ENCODE data around the gene NUDCD3. TPM values are rescaled to one million over a fixed set of nuclear protein-coding genes. Genes with fewer than 3 reads are reported as not detected.
A peak's percentile ranks its signal among the peaks of the same experiment; 100 is the strongest.

Gene NUDCD3
- polyA plus RNA-seq, 3 donors, result 88.7 to 90.7 (median 90.4) TPM

DNA sequence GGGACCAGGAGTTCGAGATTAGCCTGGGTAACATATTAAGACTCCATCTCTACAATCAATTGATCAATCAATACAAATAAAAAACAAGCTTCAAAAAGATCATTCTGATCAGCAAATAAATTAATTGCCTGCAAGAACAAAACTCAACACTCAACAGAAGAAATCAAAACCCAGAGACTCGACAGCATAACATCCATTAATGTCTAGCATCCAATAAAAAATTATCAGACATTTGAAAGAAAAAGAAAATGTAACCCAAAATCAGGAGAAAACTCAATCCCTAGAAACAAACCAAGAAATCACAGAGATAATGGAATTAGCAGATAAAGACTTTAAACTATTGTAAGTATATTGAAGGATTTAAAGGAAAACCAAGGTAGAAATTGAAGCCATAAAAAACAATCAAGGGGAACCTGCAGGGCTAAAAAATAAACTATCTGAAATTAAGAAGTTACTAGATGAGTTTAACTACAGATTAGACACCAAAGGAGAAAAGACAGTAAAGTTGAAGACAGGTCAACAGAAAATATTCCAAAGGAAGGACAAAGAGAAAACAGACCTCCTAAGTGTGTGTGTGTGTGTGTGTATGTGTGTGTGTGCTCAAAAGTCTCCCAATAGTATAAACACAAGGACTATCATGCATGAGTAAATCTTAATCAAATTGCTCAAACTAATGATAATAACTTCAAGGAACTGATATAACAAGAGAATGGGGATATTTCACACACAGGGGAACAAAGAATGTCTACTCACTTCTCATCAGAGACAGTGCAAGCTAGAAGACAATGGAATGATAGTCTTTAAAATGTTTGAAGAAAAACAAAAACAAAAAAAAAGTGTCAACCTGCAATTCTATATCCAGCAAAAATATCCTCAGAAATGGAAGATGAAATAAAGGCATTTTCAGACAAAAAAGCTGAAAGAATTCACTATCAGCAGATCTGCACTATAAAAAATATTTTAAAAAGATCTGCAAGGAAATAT lies 7.7 kb downstream of the NUDCD3 start:
- no peak for DNase-seq (ENCODE audit: low read depth in 3 of 3, low spot score in 2 of 3)

- DNase-seq (ENCODE audit: low read depth in 3 of 3, low spot score in 2 of 3), result no peak
These were observed 12.5 kb downstream of the NUDCD3 start for GRCh38 chr7:44477938-44478337.

DNA sequence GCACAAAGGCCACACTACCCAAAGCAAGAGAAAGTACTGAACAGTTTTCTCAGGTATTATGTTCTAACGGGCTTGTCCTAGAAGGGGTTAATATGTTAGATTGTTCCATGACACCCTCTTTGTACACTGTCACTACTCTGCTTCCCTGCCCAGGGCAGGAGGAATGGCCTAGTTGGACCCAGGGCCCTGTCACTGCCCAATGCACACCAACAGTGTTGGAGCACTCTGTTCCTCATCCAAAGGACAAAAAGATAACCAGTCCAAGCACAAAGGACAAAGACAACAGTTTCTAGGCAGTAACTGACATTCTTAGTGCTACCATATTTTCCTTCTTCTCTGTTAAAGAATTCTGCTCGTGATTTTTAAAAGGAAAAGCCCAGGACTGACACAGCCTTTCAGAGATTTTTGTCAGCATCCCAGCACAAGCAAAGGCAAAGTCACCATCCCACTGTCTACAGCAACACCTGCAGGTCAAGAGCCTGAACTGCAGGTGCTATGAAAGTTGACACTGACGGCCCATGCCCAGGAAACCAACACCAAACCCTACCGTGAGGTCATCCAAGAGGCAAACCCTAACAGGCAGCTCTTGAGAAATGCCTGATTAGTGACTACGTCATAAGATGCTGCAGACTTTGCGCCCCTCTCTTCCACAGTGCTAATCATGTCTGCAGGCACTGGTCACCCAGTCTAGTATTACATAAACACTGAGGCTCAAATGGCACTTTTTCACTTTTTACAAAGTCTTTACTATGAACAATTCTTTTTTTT lies 13.2 kb downstream of the NUDCD3 start:
- DNase-seq (ENCODE audit: low read depth in 3 of 3, low spot score in 2 of 3), result peak; percentile 32 to 57 (median 45)

GRCh38 chr7:44476313-44476712 lies 14.1 kb downstream of the NUDCD3 start:
- no peak for DNase-seq (ENCODE audit: low read depth in 3 of 3, low spot score in 2 of 3)

DNA sequence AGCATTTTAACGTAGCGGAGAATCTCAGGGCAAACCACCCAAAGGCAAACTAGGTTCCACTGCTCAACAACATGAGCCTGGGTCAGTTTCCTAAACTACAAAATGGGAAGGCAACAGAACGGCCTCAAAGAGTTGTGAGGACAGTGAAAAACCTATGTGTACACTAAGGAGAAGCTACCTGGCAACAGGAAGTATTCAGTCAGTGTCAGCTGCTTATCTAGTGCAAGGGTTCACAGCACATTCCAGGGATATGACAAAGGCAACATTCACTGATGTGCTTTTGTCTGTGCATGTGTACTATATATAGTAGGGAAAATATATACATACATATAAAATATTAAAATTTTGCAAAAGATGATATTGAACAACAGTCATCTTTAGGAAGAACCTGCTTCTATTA lies 17.2 kb downstream of the NUDCD3 start:
- no peak for DNase-seq (ENCODE audit: low read depth in 3 of 3, low spot score in 2 of 3)

DNA sequence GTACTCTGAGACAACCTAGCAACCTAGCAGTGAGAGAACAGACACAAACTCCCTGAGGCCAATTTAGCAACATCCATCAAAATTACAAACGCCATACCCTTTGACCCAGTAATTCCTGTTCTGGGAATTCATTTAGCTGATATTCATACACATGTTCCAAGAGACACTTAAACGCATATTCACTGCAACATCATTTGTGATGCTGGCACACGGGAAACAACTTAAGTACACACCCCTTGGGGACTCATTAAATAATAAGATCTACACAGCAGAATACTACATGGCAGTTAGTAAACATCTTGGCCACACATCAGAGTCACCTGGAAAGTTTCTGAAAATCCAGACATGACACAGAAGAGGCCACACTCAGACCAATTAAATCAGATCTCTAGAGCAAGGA lies 17.6 kb downstream of the NUDCD3 start:
- no peak for DNase-seq (ENCODE audit: low read depth in 3 of 3, low spot score in 2 of 3)

DNA sequence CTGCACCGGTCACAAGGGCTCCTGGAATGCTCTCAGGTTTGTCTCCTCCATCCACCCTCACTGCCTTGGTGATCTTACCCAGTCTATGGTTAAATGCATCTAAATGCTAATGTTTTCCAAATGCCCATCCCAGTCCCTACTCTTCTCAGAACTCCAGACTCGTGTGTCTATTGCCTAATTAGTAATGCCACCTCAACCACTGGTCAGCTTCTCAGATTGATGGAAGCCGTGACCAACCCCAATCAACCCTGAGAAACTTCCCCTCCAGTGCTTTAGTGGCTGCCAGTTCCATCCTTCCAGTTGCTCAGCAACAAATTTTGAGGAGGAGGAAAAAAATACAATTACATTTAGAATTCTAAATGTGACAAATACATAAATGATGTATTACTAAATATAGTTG lies 18.6 kb downstream of the NUDCD3 start:
- DNase-seq (ENCODE audit: low read depth in 3 of 3, low spot score in 2 of 3), result no peak

GRCh38 chr7:44471436-44471835 lies 19.0 kb downstream of the NUDCD3 start:
- DNase-seq (ENCODE audit: low read depth in 3 of 3, low spot score in 2 of 3), result no peak

- DNase-seq (ENCODE audit: low read depth in 3 of 3, low spot score in 2 of 3), result no peak
These were observed 19.7 kb downstream of the NUDCD3 start for GRCh38 chr7:44470628-44471245.

DNA sequence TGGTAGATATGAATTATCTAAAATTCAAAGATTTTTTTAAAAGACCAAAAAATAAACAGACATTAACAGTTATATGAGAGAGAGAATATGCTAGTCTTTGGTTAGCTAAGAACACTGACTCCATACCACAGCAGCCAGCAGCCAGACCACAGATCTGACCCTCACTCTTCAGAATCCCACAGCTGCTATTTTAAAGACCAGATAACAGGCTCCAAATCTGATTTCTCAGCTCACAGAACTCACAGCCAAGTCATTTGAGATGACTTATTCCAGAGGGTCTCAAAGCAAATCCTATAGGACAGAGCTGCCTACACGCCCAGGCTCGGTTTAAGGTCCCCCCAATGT lies 20.4 kb downstream of the NUDCD3 start:
- DNase-seq (ENCODE audit: low read depth in 3 of 3, low spot score in 2 of 3), result no peak

GRCh38 chr7:44469461-44470134 lies 20.9 kb downstream of the NUDCD3 start:
- DNase-seq (ENCODE audit: low read depth in 3 of 3, low spot score in 2 of 3), result no peak

DNA sequence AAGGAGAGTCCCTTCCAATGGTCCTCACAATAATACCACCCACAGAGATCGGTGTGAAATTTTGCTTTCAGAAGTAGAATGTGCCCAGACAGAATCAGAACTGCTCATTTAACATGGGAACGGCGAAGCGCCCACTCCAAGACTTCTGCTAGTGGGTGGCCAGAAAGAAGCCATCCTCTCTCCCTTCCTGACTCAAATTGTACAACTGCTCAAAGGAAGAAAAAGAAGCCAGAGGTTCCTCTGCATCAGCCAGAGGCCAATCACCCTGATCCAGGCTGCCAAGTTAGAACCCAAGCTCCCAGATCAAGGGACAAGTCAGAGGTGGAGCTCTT lies 23.3 kb downstream of the NUDCD3 start:
- DNase-seq (ENCODE audit: low read depth in 3 of 3, low spot score in 2 of 3), result no peak

- no peak for DNase-seq (ENCODE audit: low read depth in 3 of 3, low spot score in 2 of 3)
These were observed 23.9 kb downstream of the NUDCD3 start for GRCh38 chr7:44466300-44467216.

GRCh38 chr7:44465490-44465889 lies 25.0 kb downstream of the NUDCD3 start:
- no peak for DNase-seq (ENCODE audit: low read depth in 3 of 3, low spot score in 2 of 3)

- DNase-seq (ENCODE audit: low read depth in 3 of 3, low spot score in 2 of 3), result no peak
These were observed 27.2 kb downstream of the NUDCD3 start for GRCh38 chr7:44463169-44463808.

- no peak for DNase-seq (ENCODE audit: low read depth in 3 of 3, low spot score in 2 of 3)
These were observed 29.1 kb downstream of the NUDCD3 start for GRCh38 chr7:44461387-44461786.

DNA sequence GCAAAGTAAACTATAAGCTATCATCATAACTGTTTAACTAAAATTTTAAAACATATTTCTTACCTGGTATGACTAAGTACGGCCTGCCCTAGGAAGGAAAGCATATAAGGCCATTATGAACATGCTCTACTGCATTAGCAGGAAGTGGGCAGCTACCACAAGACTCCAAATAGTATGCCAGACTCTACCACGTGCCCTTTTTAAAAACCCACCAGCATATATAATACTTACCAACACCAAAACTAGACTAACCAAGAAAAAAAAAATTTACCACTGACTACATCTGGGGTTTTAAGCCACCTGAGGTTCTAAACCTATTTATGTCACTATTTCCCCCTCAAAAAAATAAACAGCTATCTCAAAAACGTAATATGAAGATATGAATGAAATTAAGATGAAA lies 30.1 kb downstream of the NUDCD3 start:
- DNase-seq (ENCODE audit: low read depth in 3 of 3, low spot score in 2 of 3), result no peak

GRCh38 chr7:44455155-44455554 lies 35.3 kb downstream of the NUDCD3 start:
- no peak for DNase-seq (ENCODE audit: low read depth in 3 of 3, low spot score in 2 of 3)

GRCh38 chr7:44454348-44454747 lies 36.1 kb downstream of the NUDCD3 start:
- DNase-seq (ENCODE audit: low read depth in 3 of 3, low spot score in 2 of 3), result no peak

Data from right renal cortex interstitium (tissue), 3 donors.